PFSK-1 (cell line): ENCODE results near the gene TPCN1.

Experiments
- FOXP2 ChIP-seq: optimal IDR thresholded peaks from 2 replicates; pipeline ENCODE3; 2011; ENCODE audit warnings: borderline replicate concordance, control low read depth, inconsistent platforms; ENCODE audit not compliant: insufficient read depth; ENCODE audit errors: extremely low read length, extremely low read depth
- POLR2AphosphoS5 ChIP-seq: IDR thresholded peaks from 2 replicates; pipeline ENCODE4 v1.6.1; 2012; ENCODE audit warnings: low read depth, mild to moderate bottlenecking, control low read depth, low read length, moderate library complexity
- SIN3A ChIP-seq: IDR thresholded peaks from 2 replicates; pipeline ENCODE4 v1.6.1; 2012; ENCODE audit warnings: mild to moderate bottlenecking, low read length, moderate library complexity, borderline replicate concordance; ENCODE audit not compliant: insufficient read depth
- TAF1 ChIP-seq: IDR thresholded peaks from 2 replicates; pipeline ENCODE4 v1.6.1; 2012; ENCODE audit warnings: low read length, control low read depth, borderline replicate concordance; ENCODE audit not compliant: insufficient read depth
- TF ChIP-seq, protein P1 (sequence below), 2 experiments: IDR thresholded peaks; 2 replicates each; pipeline versions ENCODE4 v1.6.1 to v1.8.0; 2011 to 2012; ENCODE audit warnings: low read depth in 2 of 2, low read length in 2 of 2, control low read depth in 1 of 2, inconsistent platforms in 1 of 2, mild to moderate bottlenecking in 1 of 2, moderate library complexity in 1 of 2; ENCODE audit not compliant: insufficient read depth in 1 of 2

TPCN1 gene

DNA sequence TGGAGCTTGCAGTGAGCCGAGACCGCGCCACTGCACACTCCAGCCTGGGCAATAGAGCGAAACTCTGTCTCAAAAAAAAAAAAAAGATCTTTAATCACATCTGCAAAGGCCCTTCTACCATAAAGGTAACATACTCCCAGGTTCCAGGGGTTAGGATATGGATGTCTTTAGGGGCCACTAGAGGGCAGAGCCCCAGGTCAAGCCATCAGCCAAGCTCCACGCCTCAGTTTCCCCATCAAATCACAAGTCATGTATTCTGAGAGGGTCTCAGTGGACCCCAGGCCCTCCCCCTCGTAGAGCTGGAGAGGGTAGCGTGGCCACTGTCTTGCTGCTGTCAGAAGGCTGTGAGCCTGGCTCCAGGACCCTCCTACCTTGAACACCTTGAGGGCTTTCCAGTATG, 94.9 kb downstream of the TPCN1 start:
- TF ChIP-seq, protein P1, sequence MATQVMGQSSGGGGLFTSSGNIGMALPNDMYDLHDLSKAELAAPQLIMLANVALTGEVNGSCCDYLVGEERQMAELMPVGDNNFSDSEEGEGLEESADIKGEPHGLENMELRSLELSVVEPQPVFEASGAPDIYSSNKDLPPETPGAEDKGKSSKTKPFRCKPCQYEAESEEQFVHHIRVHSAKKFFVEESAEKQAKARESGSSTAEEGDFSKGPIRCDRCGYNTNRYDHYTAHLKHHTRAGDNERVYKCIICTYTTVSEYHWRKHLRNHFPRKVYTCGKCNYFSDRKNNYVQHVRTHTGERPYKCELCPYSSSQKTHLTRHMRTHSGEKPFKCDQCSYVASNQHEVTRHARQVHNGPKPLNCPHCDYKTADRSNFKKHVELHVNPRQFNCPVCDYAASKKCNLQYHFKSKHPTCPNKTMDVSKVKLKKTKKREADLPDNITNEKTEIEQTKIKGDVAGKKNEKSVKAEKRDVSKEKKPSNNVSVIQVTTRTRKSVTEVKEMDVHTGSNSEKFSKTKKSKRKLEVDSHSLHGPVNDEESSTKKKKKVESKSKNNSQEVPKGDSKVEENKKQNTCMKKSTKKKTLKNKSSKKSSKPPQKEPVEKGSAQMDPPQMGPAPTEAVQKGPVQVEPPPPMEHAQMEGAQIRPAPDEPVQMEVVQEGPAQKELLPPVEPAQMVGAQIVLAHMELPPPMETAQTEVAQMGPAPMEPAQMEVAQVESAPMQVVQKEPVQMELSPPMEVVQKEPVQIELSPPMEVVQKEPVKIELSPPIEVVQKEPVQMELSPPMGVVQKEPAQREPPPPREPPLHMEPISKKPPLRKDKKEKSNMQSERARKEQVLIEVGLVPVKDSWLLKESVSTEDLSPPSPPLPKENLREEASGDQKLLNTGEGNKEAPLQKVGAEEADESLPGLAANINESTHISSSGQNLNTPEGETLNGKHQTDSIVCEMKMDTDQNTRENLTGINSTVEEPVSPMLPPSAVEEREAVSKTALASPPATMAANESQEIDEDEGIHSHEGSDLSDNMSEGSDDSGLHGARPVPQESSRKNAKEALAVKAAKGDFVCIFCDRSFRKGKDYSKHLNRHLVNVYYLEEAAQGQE (IDR thresholded peaks at IDR 0.05; ENCODE audit: insufficient read depth in 1 of 2, low read depth in 2 of 2, low read length in 2 of 2): no peak
- TF ChIP-seq TAF1: no peak
- no peak for TF ChIP-seq POLR2AphosphoS5
- TF ChIP-seq SIN3A: no peak
- TF ChIP-seq FOXP2: no peak

DNA sequence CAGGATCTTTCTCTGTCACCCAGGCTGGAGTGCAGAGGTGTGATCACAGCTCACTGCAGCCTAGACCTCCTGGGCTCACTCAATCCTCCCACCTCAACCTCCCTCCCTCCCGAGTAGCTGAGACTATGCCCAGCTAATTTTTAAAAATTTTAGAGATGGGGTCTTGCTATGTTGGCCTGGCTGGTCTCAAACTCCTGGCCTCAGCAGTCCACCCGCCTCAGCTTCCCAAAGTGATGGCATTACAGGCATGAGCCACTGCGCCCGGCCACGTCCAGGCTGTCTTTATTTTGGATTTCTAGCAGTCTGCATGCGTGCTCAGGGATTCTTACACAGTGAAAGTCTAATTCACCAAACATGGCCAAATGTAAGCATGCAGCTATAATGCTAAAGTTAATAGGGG, 95.9 kb downstream of the TPCN1 start:
- TF ChIP-seq SIN3A (no peak), TAF1 (no peak), FOXP2 (no peak), POLR2AphosphoS5 (no peak)
- TF ChIP-seq, protein P1 (IDR thresholded peaks at IDR 0.05; ENCODE audit: insufficient read depth in 1 of 2, low read depth in 2 of 2, low read length in 2 of 2): no peak

DNA sequence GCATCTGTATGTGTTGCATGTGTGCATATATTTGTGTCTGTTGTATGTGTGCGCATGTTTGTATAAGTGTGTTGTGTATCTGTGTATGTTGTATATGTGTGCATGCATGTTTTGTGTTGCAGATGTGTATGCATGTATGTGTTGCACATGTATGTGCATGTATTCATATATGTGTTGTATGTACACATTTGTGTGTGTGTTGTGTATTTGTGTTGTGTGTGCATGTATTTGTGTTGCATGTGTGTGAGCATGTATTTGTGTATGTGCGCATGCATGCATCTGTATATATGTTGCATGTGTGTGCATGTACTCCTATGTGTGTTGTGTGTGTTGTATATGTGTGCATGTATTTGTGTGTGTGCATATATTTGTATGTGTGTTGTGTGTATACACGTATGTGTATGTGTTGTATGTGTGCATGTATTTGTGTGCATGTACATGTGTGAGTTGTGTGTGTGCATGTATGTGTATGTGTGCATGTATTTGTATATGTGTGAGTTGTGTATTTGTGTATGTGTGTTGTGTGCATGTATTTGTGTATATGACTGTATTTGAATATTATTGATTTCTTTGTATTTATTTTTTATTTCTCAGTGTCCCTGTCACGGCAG, 96.9 kb downstream of the TPCN1 start:
- TF ChIP-seq TAF1 (no peak), POLR2AphosphoS5 (no peak), SIN3A (no peak), FOXP2 (no peak)
- TF ChIP-seq, protein P1 (IDR thresholded peaks at IDR 0.05; ENCODE audit: insufficient read depth in 1 of 2, low read depth in 2 of 2, low read length in 2 of 2): no peak

DNA sequence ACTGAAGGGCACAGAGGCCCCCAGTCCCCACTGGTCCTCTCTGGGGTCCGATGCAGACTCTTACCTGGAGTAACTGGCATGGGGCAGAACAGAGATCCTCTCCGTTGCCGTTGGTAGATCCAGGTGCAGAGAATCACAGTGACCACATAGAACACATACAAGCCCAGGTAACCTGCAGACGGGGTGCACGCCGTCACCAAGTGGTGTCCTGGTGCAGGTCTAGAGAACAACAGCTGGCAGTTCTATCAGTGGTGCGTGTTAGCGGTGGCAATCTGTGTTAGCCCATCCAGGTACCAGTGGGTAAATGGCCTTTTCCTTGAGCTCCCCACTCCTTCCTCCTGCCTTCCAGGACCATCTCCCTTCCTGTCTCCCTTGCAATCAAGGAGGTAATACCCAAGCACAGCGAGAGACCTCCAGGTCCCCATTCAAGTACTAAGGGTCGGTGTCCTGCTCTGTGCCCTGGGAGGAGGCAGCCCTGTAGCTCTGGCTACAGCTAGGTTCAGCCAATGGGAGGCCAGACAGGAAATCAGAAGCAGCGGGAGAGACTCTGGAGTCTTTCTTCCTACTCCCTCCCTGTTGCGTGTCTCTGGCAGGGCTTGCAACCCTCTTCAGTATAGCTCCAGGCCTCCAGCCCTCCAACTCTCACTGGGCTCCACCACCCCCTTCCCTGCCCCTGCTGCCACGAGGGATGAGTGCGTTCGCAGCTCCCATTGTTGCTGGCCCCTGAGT, 97.8 kb downstream of the TPCN1 start:
- TF ChIP-seq POLR2AphosphoS5 (no peak), FOXP2 (no peak), TAF1 (no peak), SIN3A (no peak)
- TF ChIP-seq, protein P1 (IDR thresholded peaks at IDR 0.05; ENCODE audit: insufficient read depth in 1 of 2, low read depth in 2 of 2, low read length in 2 of 2): no peak
